GM21447 (cell line): Measurements from ENCODE around the gene RPS5.
"Not testable (repeated sequence)": the region's sequence is repeated elsewhere in the genome, so short reads cannot be mapped to it uniquely, and the experiment has no call there.

Experiments used
- ATAC-seq: cut with Tn5 transposase; IDR thresholded peaks from one replicate; pipeline ENCODE4 v1.9.1; 2021; ENCODE audit not compliant: unreplicated experiment

Gene RPS5

DNA sequence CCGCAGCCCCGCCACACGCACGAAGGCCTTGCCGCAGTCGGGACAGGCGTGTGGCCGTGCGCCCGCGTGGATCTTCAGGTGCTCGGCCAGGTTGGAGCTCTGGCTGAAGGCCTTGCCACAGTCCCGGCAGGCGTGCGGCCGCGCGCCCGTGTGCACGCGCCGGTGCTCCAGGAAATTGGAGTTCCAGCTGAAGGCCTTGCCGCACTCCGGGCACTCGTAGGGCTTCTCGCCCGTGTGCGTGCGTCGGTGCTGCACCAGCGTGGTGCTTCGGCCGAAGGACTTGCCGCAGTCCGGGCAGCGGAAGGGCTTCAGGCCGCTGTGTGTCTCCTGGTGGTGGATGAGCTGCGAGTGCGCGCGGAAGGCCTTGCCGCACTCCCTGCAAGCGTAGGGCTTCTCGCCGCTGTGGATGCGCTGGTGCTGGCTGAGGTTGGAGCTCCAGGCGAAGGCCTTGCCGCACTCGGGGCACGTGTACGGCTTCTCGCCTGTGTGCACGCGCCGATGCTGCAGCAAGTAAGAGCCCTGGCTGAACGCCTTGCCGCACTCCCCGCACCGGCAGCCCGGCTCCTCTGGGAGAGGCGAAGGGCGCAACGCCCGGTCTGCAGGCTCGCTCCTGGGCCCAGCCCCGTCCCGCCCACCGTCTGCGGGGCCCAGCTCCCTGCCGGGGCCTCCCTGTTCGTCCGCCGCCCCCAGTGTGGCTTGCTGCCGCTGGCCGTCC is 30.1 kb upstream of the RPS5 start:
- no peak for ATAC-seq

DNA sequence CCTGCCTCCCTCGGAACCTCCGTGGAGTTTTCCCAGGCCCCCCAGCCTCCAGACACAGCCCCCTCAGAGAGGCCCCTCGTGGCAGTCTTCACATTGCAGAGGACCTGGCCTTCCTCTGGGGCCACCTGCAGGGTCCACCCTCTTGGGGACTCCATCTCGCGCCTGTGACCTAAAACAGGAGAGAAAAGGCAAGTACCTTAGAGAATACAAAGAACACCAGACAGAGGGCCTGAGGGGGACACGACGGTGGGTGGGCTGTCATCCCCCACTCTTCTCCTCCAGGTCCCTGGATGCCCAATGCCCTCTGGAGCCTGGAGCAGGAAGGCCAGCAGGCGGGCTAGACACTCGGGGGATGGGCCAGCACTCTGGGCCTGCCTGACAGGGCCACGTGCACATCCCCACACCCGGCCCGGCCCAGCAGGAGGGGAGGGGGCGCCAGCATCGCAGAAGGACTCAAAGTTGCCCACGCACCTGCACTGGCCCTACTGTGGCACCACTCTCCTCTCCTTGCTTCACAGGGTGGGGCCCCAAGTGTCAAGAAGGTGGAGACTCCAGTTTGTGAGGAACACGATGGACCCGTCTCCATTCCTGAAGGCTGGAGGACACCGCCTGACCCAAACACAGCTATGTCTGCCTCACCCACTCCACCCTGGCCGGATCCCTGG is 29.5 kb upstream of the RPS5 start:
- no peak for ATAC-seq

DNA sequence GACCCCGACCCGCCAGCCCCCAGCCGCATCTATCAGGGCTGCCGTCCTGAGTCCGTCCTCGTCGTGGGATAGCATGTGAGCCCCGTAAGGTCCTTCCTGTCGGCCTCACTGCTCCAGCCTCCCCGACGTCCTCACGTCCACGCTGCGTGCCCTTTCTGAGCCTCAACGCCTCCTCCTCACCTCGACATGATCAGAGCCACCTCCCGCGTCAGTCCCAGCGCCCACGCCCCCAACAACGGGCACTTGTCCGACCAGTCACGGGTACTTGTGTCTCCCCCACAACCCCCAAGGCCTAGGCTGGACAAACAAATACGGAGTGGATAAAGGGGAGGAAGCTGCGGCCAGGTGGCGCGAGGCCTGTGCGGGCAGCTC is 25.2 kb upstream of the RPS5 start:
- no peak for ATAC-seq

DNA sequence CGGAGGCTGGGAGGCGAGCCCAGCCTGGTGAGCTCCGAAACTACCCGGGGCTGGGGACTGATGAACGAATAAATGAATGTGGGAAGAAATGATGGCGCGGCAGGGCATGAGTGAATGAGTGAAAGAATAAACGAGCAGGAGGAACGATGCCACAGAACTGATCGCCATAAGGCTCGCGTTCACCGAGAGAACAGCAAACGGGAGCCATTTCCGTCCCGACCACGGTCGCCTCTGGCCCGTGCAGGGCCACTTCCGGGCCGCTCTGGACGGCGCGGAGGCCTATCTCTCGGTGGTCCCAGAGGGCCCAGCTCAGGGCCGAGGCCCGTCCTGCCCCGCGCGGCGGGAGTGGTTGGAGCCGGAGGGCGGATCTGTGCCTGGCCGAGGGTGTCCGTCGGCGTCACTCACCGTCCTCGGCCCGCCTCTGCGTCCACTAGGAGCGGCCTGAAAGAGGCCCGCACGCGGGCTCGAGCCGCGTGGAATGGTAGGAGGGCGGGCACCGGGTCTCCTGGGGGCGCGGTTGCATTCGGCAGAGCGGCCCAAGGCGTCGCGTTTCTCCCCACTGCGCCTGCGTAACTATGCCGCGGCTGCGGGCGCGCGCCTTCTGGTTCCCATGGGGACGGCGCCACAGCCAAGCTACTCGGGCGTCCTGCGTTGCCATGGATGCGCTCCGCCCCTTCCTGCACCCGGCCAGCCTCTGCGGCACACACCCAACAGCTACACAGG is 24.6 kb upstream of the RPS5 start, which contains the start of gene ZNF497:
ZNF497 (minus strand) TSS at position 480 of the 723 bp plus-strand sequence. CDS start 5,116 bp downstream, outside the sequence.
- peak; percentile 83 for ATAC-seq

DNA sequence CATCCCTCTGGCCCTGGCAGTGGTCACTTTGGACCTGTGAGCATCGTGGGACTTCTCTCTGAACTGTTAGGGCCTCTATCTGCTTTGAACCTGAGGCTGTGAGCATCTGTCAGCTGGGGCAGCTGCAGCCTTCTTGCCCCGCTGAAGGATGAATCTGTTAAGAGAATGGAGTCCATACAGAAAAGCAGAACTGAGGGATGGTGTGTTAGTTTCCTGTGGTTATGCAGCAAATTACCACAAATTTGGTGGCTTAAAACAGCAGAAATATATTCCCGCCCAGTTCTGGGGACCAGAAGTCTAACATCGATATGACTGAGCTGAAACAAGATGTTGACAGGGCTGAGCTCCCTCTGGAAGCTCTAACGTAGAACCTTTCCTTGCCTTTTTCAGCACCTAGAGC is 22.9 kb upstream of the RPS5 start:
- ATAC-seq = no peak

DNA sequence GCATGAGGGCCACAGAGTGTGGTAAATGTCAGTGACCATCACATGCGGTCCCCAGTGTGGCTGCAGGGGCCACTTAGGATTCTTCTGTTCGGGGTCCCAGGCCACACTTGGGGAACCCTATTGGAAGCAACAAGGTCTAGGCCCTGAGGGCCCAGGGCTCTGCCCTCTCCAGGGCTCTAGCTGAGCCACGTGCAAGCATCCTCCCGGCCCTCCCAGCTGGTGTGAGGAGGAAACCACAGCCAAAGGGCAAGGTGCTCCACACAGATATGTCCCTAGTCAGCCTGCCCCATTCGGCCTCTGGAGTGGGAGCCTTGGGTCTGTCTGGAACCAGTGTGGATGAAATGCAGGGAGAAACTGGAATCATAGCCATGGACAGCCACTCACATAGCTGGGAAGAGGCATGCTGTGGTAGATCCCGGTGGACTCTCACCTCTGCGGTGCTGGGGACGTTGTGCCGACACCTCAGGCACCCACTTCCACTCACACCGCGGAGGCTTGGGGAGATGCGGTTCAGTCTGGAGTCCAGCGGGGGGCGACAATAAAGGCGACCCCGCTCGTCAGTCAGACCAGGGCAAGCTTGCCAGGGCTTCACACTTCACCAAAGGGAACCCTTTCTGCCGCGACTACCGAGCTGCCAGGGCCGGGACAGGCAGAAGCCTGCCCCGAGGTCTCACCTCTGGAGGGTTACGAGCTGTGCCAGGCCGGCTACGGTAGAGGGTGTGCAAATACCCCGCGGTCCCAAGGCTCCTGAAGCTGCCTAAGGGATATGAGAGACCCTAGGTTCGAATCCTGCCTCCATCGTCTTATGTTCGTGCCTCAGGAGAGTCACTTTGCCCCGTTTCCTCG is 20.3 kb upstream of the RPS5 start:
- no peak for ATAC-seq

DNA sequence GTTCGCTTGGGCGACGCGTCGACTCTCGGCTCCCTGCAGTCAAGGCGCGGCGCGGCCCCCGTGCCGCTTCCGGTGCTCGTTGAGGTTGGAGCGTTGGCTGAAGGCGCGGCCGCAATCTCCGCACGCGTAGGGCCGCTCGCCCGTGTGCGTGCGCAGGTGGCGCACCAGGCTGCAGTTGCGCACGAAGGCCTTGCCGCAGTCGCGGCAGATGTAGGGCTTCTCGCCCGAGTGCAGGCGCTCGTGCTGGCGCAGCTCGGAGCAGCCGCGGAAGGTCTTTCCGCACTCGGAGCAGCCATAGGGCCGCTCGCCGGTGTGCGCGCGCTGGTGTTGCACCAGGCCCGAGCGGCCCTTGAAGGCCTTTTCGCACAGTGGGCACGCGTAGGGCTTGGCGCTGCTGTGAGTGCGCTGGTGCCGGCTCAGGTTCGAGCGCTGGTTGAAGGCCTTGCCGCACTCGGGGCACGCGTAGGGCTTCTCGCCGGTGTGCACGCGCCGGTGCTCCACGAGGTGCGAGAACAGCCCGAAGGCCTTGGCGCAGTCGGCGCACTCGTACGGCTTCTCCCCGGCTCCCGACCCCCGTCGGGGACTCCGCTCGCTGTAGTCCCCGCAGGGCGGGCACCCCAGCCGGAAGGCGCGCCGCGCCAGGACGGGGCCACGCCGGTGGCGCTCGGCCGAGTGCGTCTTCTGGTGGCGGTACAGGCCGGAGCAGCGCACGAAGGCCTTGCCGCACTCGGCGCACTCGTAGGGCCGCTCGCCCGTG is 19.2 kb upstream of the RPS5 start:
- no peak for ATAC-seq

DNA sequence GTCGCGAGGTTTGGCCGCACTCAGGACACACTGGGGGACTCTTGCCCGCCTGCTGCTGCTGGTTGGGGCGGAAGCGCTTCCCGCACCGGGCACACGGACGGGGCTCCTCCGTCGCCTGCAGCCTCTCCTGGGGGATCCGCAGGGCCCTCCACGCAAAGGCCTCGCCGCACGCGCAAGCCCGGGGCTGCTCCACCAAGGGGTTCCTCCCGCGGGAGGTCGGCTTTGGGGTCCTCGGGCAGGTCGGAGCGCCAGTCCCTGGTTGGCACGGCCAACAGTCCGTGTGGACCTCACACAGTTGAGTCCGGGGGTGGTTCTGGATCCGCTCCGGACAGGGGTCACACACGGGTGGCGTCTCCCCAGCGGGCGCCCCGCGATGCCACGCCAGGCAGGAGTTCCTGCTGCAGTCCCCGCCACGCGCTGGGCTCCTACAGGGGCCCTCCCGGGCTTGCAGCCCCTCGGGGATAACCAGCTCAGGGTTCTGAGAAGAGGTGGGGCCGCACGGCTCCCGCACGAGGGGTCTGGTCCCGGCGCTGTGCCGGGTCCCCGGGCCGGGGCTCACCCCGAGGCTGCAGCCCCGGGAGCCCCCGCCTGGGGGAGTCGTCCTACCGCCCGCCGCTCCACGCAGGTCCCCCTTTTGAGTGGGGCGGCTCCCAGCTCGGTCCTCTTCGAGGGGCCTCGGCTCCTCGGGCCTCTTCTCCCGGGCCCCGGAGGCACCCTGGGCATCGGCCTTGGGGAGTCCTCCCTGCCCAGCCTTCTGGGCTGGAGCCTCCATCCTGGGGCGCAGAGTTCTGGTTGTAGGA is 18.3 kb upstream of the RPS5 start:
- ATAC-seq = no peak

DNA sequence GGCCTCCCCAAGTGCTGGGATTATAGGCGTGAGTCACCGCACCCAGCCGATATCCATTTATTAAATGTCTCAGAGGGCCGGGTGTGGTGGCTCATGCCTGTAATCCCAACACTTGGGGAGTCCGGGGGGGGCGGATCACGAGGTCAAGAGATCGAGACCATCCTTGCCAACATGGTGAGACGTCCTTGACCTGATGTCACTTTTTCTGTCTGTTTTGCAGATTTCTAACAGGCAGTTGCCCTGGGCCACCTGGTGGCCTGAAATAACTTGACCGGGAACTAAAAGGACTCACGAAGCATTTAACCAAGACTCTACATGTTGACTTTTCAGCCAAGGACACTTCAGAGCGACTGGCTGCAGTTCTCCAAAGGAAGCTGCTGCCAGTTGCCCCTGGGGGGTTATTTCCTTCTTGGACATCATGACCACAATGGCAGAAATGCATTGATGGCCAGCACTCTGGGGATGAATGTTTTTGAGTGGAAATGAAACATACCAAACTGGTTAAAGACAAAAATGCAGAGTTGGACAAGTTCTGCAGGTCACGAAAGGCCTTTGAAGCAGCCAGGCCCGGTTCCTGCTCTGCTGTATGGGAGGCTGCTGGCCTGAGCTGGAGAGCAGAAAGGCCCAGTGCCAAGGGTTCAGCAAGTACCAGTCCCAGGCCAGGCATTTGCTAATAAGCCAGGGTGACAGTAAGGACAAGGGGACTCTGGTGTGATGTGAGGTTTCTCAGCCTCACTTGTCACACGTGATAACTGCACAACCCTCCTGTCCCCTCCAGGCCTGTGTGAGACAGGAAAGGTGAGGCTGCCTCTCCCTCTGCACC is 14.5 kb upstream of the RPS5 start:
- no peak for ATAC-seq

DNA sequence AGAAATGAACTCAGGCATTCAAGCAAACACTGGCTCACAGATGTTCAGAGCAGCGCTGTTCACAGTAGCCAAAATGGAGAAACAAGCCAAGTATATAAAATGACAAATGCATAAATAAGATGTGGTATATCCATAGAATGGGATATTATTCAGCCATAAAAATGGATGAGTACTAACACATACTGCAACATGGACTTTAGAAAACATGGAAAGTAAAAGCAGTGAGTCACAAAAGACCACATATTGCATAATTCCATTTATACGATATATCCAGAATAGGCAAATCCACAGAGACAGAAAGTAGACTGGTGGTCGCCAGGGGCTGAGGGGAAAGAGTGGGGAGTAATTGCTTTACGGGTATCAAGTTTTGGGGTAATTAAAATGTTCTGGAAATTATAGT is 12.9 kb upstream of the RPS5 start:
- ATAC-seq = no peak

DNA sequence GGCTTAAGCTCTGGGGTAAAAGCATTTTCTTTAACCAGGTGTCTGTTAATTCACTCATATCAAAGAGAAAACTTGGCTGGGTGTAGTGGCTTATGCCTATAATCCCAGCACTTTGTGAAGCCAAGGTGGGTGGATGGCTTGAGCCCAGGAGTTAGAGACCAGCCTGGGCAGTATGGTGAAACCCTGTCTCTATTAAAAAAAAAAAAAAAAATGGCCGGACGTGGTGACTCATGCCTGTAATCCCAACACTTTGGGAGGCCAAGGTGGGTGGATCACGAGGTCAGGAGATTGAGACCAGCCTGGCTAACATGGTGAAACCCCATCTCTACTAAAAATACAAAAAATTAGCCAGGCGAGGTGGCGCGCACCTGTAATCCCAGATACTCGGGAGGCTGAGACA is 10.3 kb upstream of the RPS5 start:
- ATAC-seq = not testable (repeated sequence)

DNA sequence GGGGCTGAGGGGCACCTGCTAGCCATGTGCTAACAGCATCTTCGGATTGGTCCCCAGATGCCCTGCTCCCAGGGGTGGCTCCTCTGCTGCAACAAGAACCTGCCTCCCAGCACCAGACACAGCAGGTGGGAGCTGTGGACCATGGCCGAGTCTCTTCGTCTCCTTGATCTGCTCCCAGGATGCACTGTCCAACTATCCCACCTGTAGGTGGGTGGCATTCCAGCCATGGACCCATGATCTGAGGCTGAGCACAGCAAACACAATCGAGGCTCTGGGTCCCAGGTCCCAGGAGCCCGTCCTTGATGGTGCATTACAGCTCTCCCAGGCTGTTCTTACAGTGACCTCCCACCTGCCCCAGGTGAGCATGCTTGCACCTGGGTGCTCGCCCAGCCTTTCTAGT is 7.8 kb upstream of the RPS5 start:
- ATAC-seq = no peak

DNA sequence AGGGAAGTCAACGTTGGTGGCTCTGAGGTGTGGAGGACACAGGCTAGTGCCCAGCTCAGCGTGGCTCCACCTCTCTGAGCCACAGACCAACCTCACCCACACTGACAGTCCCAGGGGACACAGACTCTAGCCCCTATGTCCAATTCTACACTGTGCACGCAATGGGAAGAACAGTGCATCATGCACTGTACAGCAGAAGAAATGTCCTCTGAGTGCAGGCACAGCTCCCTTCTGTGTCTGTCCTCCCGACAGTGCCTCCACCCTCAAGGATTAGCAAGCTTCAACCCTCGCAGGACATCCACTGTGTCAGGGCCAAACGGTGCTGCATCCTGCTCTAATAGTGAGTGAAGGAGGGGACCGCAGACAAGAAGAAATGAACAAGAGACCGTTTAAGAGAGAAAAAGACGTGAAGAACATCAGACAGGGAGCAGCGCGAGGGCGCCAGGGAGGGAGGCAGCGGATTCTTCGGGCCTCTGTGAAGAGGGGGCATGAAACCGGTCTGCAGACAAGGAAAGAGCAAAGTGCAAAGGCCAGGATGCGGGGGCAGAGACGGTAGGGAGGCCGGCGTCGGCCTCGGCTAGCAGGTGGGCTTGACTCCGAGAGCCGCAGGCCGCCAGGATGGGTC is 6.9 kb upstream of the RPS5 start:
- no peak for ATAC-seq

DNA sequence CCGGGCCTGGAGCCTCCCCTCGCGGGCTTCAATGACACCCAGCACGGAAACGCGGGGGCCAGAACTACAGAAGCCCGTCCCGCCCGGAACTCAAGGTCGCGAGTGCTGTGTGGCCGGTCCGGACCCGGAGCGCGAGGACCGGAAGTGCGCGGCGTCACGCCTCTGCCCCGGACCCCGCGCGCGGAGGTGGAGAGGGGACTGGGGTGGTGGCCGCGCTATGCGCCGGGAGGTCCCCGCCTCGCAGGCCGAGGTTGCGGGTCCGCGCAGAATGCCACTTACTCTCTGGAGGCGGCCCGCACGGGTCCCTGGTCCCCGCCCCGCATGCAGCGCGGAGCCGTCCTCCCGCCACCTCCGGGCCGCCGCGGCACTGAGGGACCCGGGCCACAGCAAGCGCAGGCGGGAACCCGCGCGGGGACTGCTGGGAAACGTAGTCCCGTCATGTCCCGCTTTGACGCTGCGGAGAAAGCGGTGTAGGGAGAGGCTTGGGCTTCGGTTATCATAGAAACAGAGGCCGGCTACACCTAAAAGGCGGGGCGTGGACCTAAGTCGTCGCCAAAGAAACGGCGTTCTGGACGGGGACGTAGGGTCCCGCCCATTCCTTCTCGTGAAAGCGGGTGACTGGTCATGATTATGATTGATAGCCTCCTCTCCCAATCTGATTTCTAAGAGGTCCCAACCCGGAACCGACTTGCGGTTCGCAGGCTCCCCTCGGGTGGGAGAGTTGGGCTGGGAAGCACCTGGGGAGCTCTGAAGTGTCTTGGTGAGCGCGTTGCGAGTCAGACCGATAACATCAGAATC is 6.2 kb upstream of the RPS5 start, which contains the start of gene ZNF837:
ZNF837 (minus strand) TSS at position 369 of the 798 bp plus-strand sequence. CDS start 11,698 bp downstream, outside the sequence.
- ATAC-seq = peak; percentile 84

DNA sequence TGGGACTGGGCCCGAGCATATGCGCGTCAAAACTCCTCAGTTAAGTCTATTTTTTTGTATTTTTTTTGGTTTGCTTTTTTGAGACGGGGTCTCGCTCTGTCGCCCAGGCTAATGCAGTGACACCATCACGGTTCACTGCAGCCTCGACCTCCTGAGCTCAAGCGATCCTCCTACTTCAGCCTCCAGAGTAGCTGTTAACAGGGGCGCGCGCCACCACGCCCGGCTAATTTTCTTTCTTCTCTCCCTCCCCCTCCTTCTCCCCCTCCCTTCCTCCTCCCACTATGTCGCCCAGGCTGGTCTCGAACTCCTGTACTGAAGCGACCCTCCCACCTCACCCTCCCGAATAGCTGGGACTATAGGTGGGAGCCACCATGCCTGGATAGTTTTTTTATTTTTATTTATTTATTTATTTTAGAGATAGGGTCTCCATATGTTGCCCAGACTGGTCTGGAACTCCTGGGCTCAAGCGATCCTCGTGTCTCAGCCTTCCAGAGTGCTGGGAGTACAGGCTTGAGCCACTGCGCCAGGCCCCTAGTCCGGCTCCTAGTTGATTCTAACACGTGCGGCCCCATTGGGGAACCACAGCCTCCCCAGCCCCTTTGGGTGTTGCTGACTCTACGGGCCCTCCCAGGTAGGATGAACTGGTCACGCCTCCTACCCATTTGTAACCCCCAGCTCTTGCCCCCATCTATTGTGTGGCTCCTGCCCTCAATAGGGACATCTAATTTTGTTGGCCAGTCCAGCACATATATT is 5.4 kb upstream of the RPS5 start:
- ATAC-seq = no peak

DNA sequence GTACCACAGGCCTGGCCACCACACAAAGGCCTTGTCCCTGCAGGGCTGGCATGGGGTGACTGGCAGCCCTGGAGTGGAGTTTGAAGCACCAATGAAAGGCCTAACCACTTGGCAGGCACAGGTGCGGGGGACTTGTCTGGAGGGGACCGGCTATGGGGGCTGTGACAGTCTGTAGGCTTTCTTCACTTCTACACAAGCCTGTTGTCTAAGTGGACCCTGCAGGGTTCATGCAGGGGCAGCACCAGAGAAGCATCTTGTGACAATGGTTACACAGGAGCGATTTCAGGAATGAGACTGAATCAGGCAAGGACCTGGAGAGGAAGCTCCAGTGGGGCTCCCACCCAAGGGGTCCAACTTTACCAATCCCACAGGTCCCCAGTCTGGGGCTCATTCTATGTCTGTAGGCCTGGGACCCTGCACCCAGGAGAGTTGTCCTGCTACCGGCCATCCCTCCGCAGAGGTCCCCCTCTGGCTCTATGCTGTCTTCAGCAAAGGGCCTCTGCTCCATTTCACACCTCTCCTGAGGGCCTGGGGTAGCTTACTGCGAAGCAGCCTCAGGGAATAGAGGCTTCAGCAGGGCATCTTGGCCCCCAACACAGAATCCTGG is 4.0 kb upstream of the RPS5 start:
- no peak for ATAC-seq
